OCI-LY3 (cell line): ENCODE measurements around the gene RABGAP1.

Source experiments
- H2AFZ ChIP-seq: fragments of 200-600, 300-600 bp; shearing (Covaris generic); 2 replicates; pipeline ENCODE4 v1.6.0; 2014; ENCODE audit warnings: antibody characterized with exemption, low read depth, low read length
- H3K27ac ChIP-seq: fragments of 200-600, 300-600 bp; sonication (generic); 2 replicates; pipeline ENCODE4 v1.5.1; 2014; ENCODE audit warnings: mild to moderate bottlenecking, low read length, moderate library complexity, mixed read lengths
- H3K27me3 ChIP-seq: fragments of 200-600, 300-600 bp; sonication (generic); 2 replicates; pipeline ENCODE4 v1.6.1; 2014; ENCODE audit warnings: low read depth, low read length, mixed read lengths
- H3K36me3 ChIP-seq: fragments of 200-600, 300-600 bp; sonication (generic); replicated peaks from 2 replicates; pipeline ENCODE3; 2014; ENCODE audit warnings: low read depth, low read length, mixed read lengths
- H3K4me1 ChIP-seq: fragments of 300-600, 200-600 bp; sonication (generic); 2 replicates; pipeline ENCODE4 v1.6.1; 2014; ENCODE audit warnings: low read length, mixed read lengths
- H3K4me2 ChIP-seq: fragments of 200-600, 300-600 bp; sonication (generic); 2 replicates; pipeline ENCODE4 v1.6.1; 2014; ENCODE audit warnings: low read length, mixed read lengths
- H3K4me3 ChIP-seq: fragments of 300-600, 200-600 bp; sonication (generic); 2 replicates; pipeline ENCODE4 v1.5.1; 2014; ENCODE audit warnings: antibody characterized with exemption, mild to moderate bottlenecking, low read length, moderate library complexity
- H3K79me2 ChIP-seq: fragments of 300-600, 200-600 bp; shearing (Covaris generic); 2 replicates; pipeline ENCODE4 v1.6.1; 2014; ENCODE audit warnings: mild to moderate bottlenecking, low read length, mixed read lengths
- H3K9ac ChIP-seq: fragments of 300-600, 200-600 bp; shearing (Covaris generic); 2 replicates; pipeline ENCODE4 v1.6.0; 2014; ENCODE audit warnings: mild to moderate bottlenecking, low read length, moderate library complexity
- H3K9me3 ChIP-seq: fragments of 200-600, 300-600 bp; shearing (Covaris generic); 2 replicates; pipeline ENCODE4 v1.6.1; 2014; ENCODE audit warnings: low read length, mixed read lengths; ENCODE audit not compliant: insufficient read depth
- H4K20me1 ChIP-seq: fragments of 200-600, 300-600 bp; sonication (generic); 2 replicates; pipeline ENCODE4 v1.6.1; 2016; ENCODE audit warnings: low read length, mixed read lengths; ENCODE audit not compliant: insufficient read depth
- CTCF ChIP-seq: fragments of 200-600, 300-600 bp; sonication (generic); IDR thresholded peaks from 2 replicates; pipeline ENCODE4 v1.5.1; 2014; ENCODE audit warnings: antibody characterized with exemption, low read length, low read depth
- EZH2phosphoT487 ChIP-seq: fragments of 200-600 bp; shearing (Covaris generic); IDR thresholded peaks from 2 replicates; pipeline ENCODE4 v1.6.1; 2018; ENCODE audit warnings: antibody characterized with exemption, mixed run types, low read depth

Gene RABGAP1

GRCh38 chr9:123070198-123070597, 129.4 kb downstream of the RABGAP1 start:
- H3K4me3 ChIP-seq: no peak overlapping the region
- peaks cover 31% of the 10 kb centered on the region for H3K4me1 ChIP-seq
- no peak overlapping the region for H3K9ac ChIP-seq
- H3K9me3 ChIP-seq: no peaks in the 10 kb centered on the region
- TF ChIP-seq EZH2phosphoT487 (no peak), CTCF (no peak)
- no peak overlapping the region for H3K27ac ChIP-seq
- no peaks in the 10 kb centered on the region for H3K27me3 ChIP-seq
- H3K79me2 ChIP-seq: no peaks in the 10 kb centered on the region
- no peaks in the 10 kb centered on the region for H4K20me1 ChIP-seq
- H2AFZ ChIP-seq: no peak overlapping the region
- no peak overlapping the region for H3K4me2 ChIP-seq
- peaks cover 57% of the 10 kb centered on the region for H3K36me3 ChIP-seq

- no peak overlapping the region for H3K4me3 ChIP-seq
- peaks cover 46% of the 10 kb centered on the region for H3K36me3 ChIP-seq
- H3K4me1 ChIP-seq: peaks cover 31% of the 10 kb centered on the region
- H3K4me2 ChIP-seq: no peak overlapping the region
- H4K20me1 ChIP-seq: no peaks in the 10 kb centered on the region
- no peaks in the 10 kb centered on the region for H3K79me2 ChIP-seq
- H3K9me3 ChIP-seq: no peaks in the 10 kb centered on the region
- H3K9ac ChIP-seq: no peak overlapping the region
- H2AFZ ChIP-seq: no peak overlapping the region
- no peak overlapping the region for H3K27ac ChIP-seq
- H3K27me3 ChIP-seq: no peaks in the 10 kb centered on the region
- TF ChIP-seq EZH2phosphoT487: no peak
- TF ChIP-seq CTCF: no peak
Measured at GRCh38 chr9:123072407-123072995, 131.7 kb downstream of the RABGAP1 start.

GRCh38 chr9:123073441-123073840, 132.6 kb downstream of the RABGAP1 start:
- no peaks in the 10 kb centered on the region for H3K79me2 ChIP-seq
- H3K4me3 ChIP-seq: no peak overlapping the region
- no peaks in the 10 kb centered on the region for H3K9me3 ChIP-seq
- TF ChIP-seq EZH2phosphoT487: no peak
- TF ChIP-seq CTCF: no peak
- H3K4me1 ChIP-seq: peaks cover 28% of the 10 kb centered on the region
- no peaks in the 10 kb centered on the region for H4K20me1 ChIP-seq
- H3K27me3 ChIP-seq: no peaks in the 10 kb centered on the region
- H3K4me2 ChIP-seq: peak overlapping the region; percentile 9
- H3K9ac ChIP-seq: no peak overlapping the region
- H3K27ac ChIP-seq: no peak overlapping the region
- H3K36me3 ChIP-seq: peaks cover 47% of the 10 kb centered on the region
- no peak overlapping the region for H2AFZ ChIP-seq

- no peak overlapping the region for H3K4me2 ChIP-seq
- H3K4me3 ChIP-seq: no peak overlapping the region
- peaks cover 22% of the 10 kb centered on the region for H3K4me1 ChIP-seq
- no peaks in the 10 kb centered on the region for H3K79me2 ChIP-seq
- no peak overlapping the region for H3K9ac ChIP-seq
- H2AFZ ChIP-seq: no peak overlapping the region
- H3K27me3 ChIP-seq: no peaks in the 10 kb centered on the region
- peaks cover 47% of the 10 kb centered on the region for H3K36me3 ChIP-seq
- no peak overlapping the region for H3K27ac ChIP-seq
- H3K9me3 ChIP-seq: no peaks in the 10 kb centered on the region
- TF ChIP-seq EZH2phosphoT487 (no peak), CTCF (no peak)
- H4K20me1 ChIP-seq: no peaks in the 10 kb centered on the region
Measured at GRCh38 chr9:123073991-123074422, 133.2 kb downstream of the RABGAP1 start.
